ENCODE measurements around the gene PIK3R6.
"Not testable (repeated sequence)": the region's sequence is repeated elsewhere in the genome, so short reads cannot be mapped to it uniquely, and the experiment has no call there.

The PIK3R6 gene

GRCh38 chr17:8859027-8859803, 8.3 kb downstream of the PIK3R6 start:
- DNase-seq (ENCODE audit: low spot score in 2 of 2) (no peak), ATAC-seq (ENCODE audit: low read depth) (peak; percentile 11)

GRCh38 chr17:8857919-8858318, 9.6 kb downstream of the PIK3R6 start:
- peak overlapping the region; percentile 88 for H3K4me3 Mint-ChIP-seq
- H3K9me3 Mint-ChIP-seq, result no peaks in the 10 kb centered on the region
- H3K27me3 Mint-ChIP-seq, result no peaks in the 10 kb centered on the region
- peak; percentile 38 to 47 for DNase-seq (ENCODE audit: low spot score in 2 of 2)
- H3K4me1 Mint-ChIP-seq, result peaks cover 39% of the 10 kb centered on the region
- H3K36me3 Mint-ChIP-seq, result no peaks in the 10 kb centered on the region
- peak overlapping the region; percentile 56 for H3K27ac Mint-ChIP-seq
- ATAC-seq (ENCODE audit: low read depth), result peak; percentile 68

More at GRCh38 chr17:8859027-8859803, 8.3 kb downstream of the PIK3R6 start:
- Mint-ChIP-seq H3K27ac (peak overlapping the region; percentile 56), H3K4me1 (peaks cover 41% of the 10 kb centered on the region), H3K36me3 (peaks cover 6% of the 10 kb centered on the region), H3K9me3 (no peaks in the 10 kb centered on the region), H3K4me3 (peak overlapping the region; percentile 67), H3K27me3 (no peaks in the 10 kb centered on the region)

- no peaks in the 10 kb centered on the region for H3K9me3 Mint-ChIP-seq
- H3K36me3 Mint-ChIP-seq, result no peaks in the 10 kb centered on the region
- no peak for DNase-seq (ENCODE audit: low spot score in 2 of 2)
- peak overlapping the region; percentile 32 for H3K4me3 Mint-ChIP-seq
- no peaks in the 10 kb centered on the region for H3K27me3 Mint-ChIP-seq
- ATAC-seq (ENCODE audit: low read depth), result no peak
- H3K27ac Mint-ChIP-seq, result peak overlapping the region; percentile 56
- peaks cover 37% of the 10 kb centered on the region for H3K4me1 Mint-ChIP-seq
These were observed 10.5 kb downstream of the PIK3R6 start for GRCh38 chr17:8856869-8857575.

GRCh38 chr17:8856205-8856603, 11.3 kb downstream of the PIK3R6 start:
- not testable (repeated sequence) for DNase-seq (ENCODE audit: low spot score in 2 of 2); ATAC-seq (ENCODE audit: low read depth); H3K36me3 Mint-ChIP-seq; H3K9me3 Mint-ChIP-seq; H3K27me3 Mint-ChIP-seq
- Mint-ChIP-seq H3K4me1 (peaks cover 38% of the 10 kb centered on the region), H3K4me3 (peak overlapping the region; percentile 50), H3K27ac (peak overlapping the region; percentile 50)

- peaks cover 38% of the 10 kb centered on the region for H3K4me1 Mint-ChIP-seq
These were observed 11.8 kb downstream of the PIK3R6 start for GRCh38 chr17:8855477-8856204.

GRCh38 chr17:8851600-8851999, 15.9 kb downstream of the PIK3R6 start:
- peaks cover 23% of the 10 kb centered on the region for H3K4me1 Mint-ChIP-seq
- peak overlapping the region; percentile 25 for H3K4me3 Mint-ChIP-seq
- DNase-seq (ENCODE audit: low spot score in 2 of 2), result no peak
- peak overlapping the region; percentile 78 for H3K27ac Mint-ChIP-seq
- no peaks in the 10 kb centered on the region for H3K9me3 Mint-ChIP-seq
- no peaks in the 10 kb centered on the region for H3K27me3 Mint-ChIP-seq
- H3K36me3 Mint-ChIP-seq, result peaks cover 1% of the 10 kb centered on the region
- ATAC-seq (ENCODE audit: low read depth), result peak; percentile 41

More at GRCh38 chr17:8855477-8856204, 11.8 kb downstream of the PIK3R6 start:
- DNase-seq (ENCODE audit: low spot score in 2 of 2), result no peak
- Mint-ChIP-seq H3K27me3 (no peaks in the 10 kb centered on the region), H3K36me3 (no peaks in the 10 kb centered on the region), H3K27ac (peak overlapping the region; percentile 50), H3K9me3 (no peaks in the 10 kb centered on the region), H3K4me3 (peak overlapping the region; percentile 50)
- peak; percentile 53 for ATAC-seq (ENCODE audit: low read depth)

GRCh38 chr17:8849311-8850041, 18.0 kb downstream of the PIK3R6 start:
- Mint-ChIP-seq H3K4me1 (peaks cover 13% of the 10 kb centered on the region), H3K4me3 (no peak overlapping the region), H3K27me3 (no peaks in the 10 kb centered on the region), H3K27ac (no peak overlapping the region), H3K36me3 (peaks cover 3% of the 10 kb centered on the region), H3K9me3 (no peaks in the 10 kb centered on the region)
- no peak for DNase-seq (ENCODE audit: low spot score in 2 of 2)
- ATAC-seq (ENCODE audit: low read depth), result no peak

- peaks cover 20% of the 10 kb centered on the region for H3K4me1 Mint-ChIP-seq
- H3K27ac Mint-ChIP-seq, result no peak overlapping the region
- H3K36me3 Mint-ChIP-seq, result peaks cover 3% of the 10 kb centered on the region
- H3K9me3 Mint-ChIP-seq, result no peaks in the 10 kb centered on the region
- no peak for ATAC-seq (ENCODE audit: low read depth)
- no peaks in the 10 kb centered on the region for H3K27me3 Mint-ChIP-seq
- no peak overlapping the region for H3K4me3 Mint-ChIP-seq
- DNase-seq (ENCODE audit: low spot score in 2 of 2), result no peak
These were observed 19.6 kb downstream of the PIK3R6 start for GRCh38 chr17:8847891-8848290.

- no peak for ATAC-seq (ENCODE audit: low read depth)
- DNase-seq (ENCODE audit: low spot score in 2 of 2), result no peak
These were observed 20.7 kb downstream of the PIK3R6 start for GRCh38 chr17:8846768-8847211.

GRCh38 chr17:8844229-8845218, 22.9 kb downstream of the PIK3R6 start:
- peaks cover 14% of the 10 kb centered on the region for H3K4me1 Mint-ChIP-seq
- ATAC-seq (ENCODE audit: low read depth), result no peak
- H3K27me3 Mint-ChIP-seq, result no peaks in the 10 kb centered on the region
- H3K27ac Mint-ChIP-seq, result no peak overlapping the region
- peaks cover 3% of the 10 kb centered on the region for H3K36me3 Mint-ChIP-seq
- no peak for DNase-seq (ENCODE audit: low spot score in 2 of 2)
- H3K9me3 Mint-ChIP-seq, result no peaks in the 10 kb centered on the region
- no peak overlapping the region for H3K4me3 Mint-ChIP-seq

More at GRCh38 chr17:8846768-8847211, 20.7 kb downstream of the PIK3R6 start:
- H3K4me3 Mint-ChIP-seq, result no peak overlapping the region
- H3K27ac Mint-ChIP-seq, result no peak overlapping the region
- peaks cover 3% of the 10 kb centered on the region for H3K36me3 Mint-ChIP-seq
- no peaks in the 10 kb centered on the region for H3K27me3 Mint-ChIP-seq
- no peaks in the 10 kb centered on the region for H3K9me3 Mint-ChIP-seq
- peaks cover 22% of the 10 kb centered on the region for H3K4me1 Mint-ChIP-seq

GRCh38 chr17:8843344-8843743, 24.1 kb downstream of the PIK3R6 start:
- H3K4me3 Mint-ChIP-seq, result peak overlapping the region; percentile 16
- peak overlapping the region; percentile 74 for H3K27ac Mint-ChIP-seq
- H3K9me3 Mint-ChIP-seq, result no peaks in the 10 kb centered on the region
- no peaks in the 10 kb centered on the region for H3K27me3 Mint-ChIP-seq
- ATAC-seq (ENCODE audit: low read depth) (peak; percentile 93), DNase-seq (ENCODE audit: low spot score in 2 of 2) (no peak)
- peaks cover 11% of the 10 kb centered on the region for H3K4me1 Mint-ChIP-seq
- H3K36me3 Mint-ChIP-seq, result peaks cover 4% of the 10 kb centered on the region

GRCh38 chr17:8841844-8842243, 25.6 kb downstream of the PIK3R6 start:
- Mint-ChIP-seq H3K36me3 (peaks cover 12% of the 10 kb centered on the region), H3K27ac (peak overlapping the region; percentile 36), H3K4me3 (no peak overlapping the region)

More at GRCh38 chr17:8841844-8842243, 25.6 kb downstream of the PIK3R6 start:
- ATAC-seq (ENCODE audit: low read depth) (no peak), DNase-seq (ENCODE audit: low spot score in 2 of 2) (no peak)
- H3K9me3 Mint-ChIP-seq, result no peaks in the 10 kb centered on the region
- H3K27me3 Mint-ChIP-seq, result no peaks in the 10 kb centered on the region
- H3K4me1 Mint-ChIP-seq, result peaks cover 11% of the 10 kb centered on the region
